Measurements from ENCODE around the gene UBASH3A.

DNA sequence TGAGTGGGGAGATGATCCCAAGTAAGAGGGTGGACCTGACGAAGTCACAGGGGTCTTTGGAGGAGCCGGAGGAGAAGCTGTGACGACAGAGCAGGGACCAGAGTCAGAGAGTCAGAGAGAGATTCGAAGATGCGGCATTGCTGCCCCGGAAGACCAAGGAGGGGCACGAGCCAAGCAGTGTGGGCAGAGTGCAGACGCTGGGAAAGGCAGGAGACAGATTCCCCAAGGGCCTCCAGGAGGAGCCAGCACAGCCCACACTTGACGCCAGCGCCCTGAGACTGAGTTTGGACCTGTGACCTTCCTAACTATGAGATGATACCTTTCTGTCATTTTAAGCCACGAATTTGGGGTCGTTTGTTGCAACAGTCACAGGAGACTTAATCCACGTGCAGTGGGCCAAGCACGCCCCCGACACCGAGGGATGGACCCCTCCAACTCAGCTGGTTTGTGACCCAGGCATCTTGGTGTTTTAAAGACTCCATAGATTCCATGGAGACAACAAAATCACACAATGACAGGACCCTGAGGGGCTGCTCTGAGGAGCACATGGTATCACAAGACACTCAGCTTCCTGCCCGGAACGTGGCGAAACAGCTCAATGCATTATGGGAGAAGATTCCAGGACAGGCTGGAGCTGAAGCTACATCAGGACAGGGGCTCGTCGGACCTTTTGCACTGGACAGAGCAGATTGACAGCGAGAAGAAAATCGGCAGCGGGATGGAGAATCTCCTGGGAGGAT, 26.3 kb upstream of the UBASH3A start:
- no peak for TF ChIP-seq EZH2 (IDR thresholded peaks at IDR 0.05)
- TF ChIP-seq, protein P1, sequence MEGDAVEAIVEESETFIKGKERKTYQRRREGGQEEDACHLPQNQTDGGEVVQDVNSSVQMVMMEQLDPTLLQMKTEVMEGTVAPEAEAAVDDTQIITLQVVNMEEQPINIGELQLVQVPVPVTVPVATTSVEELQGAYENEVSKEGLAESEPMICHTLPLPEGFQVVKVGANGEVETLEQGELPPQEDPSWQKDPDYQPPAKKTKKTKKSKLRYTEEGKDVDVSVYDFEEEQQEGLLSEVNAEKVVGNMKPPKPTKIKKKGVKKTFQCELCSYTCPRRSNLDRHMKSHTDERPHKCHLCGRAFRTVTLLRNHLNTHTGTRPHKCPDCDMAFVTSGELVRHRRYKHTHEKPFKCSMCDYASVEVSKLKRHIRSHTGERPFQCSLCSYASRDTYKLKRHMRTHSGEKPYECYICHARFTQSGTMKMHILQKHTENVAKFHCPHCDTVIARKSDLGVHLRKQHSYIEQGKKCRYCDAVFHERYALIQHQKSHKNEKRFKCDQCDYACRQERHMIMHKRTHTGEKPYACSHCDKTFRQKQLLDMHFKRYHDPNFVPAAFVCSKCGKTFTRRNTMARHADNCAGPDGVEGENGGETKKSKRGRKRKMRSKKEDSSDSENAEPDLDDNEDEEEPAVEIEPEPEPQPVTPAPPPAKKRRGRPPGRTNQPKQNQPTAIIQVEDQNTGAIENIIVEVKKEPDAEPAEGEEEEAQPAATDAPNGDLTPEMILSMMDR (IDR thresholded peaks at IDR 0.05): no peak
